GM23338 (cell line): Measurements from ENCODE around the gene OXT. TPM values are rescaled to one million over a fixed set of nuclear protein-coding genes. Genes with fewer than 3 reads are reported as not detected.

ENCODE experiments used
- ATAC-seq: fragments of 200-7000 bp; cut with Tn5 transposase; 3 replicates; pipeline ENCODE4 v1.9.1; 2020
- DNase-seq: peaks from one replicate; pipeline ENCODE4 v3.0.0-alpha.2; 2015; ENCODE audit warnings: low spot score
- H2AFZ ChIP-seq: fragments of 200-600 bp; sonication (generic); 2 replicates; pipeline ENCODE4 v1.8.0; 2016; ENCODE audit warnings: antibody characterized with exemption, mild to moderate bottlenecking, moderate library complexity
- H3F3A ChIP-seq: fragments of 200-600 bp; sonication (generic); replicated peaks from 2 replicates; pipeline ENCODE4 v1.8.0; 2017; ENCODE audit warnings: antibody characterized with exemption, mixed run types, low read depth
- H3K27ac ChIP-seq: fragments of 200-600 bp; sonication (generic); 2 replicates; pipeline ENCODE4 v1.6.1; 2016; ENCODE audit warnings: low read depth
- H3K27me3 ChIP-seq: fragments of 200-600 bp; sonication (generic); 2 replicates; pipeline ENCODE4 v1.8.0; 2016; ENCODE audit warnings: mild to moderate bottlenecking, mixed run types, moderate library complexity; ENCODE audit not compliant: insufficient read depth
- H3K36me3 ChIP-seq: fragments of 200-600 bp; sonication (generic); 2 replicates; pipeline ENCODE4 v1.8.0; 2016; ENCODE audit warnings: mild to moderate bottlenecking; ENCODE audit not compliant: insufficient read depth
- H3K4me1 ChIP-seq: fragments of 200-600 bp; sonication (generic); 2 replicates; pipeline ENCODE4 v1.8.0; 2016; ENCODE audit warnings: mild to moderate bottlenecking, moderate library complexity; ENCODE audit not compliant: insufficient read depth
- H3K4me2 ChIP-seq: fragments of 200-600 bp; sonication (generic); 2 replicates; pipeline ENCODE4 v1.7.1; 2017; ENCODE audit warnings: mixed run types
- H3K4me3 ChIP-seq: fragments of 200-600 bp; sonication (generic); 2 replicates; pipeline ENCODE4 v1.6.1; 2016; ENCODE audit warnings: mixed run types
- H3K79me2 ChIP-seq: fragments of 200-600 bp; sonication (generic); replicated peaks from 2 replicates; pipeline ENCODE4 v1.8.0; 2017; ENCODE audit warnings: mild to moderate bottlenecking; ENCODE audit not compliant: insufficient read depth
- H3K9me2 ChIP-seq: fragments of 200-600 bp; sonication (generic); 2 replicates; pipeline ENCODE4 v1.8.0; 2017; ENCODE audit not compliant: insufficient read depth
- H4K20me1 ChIP-seq: fragments of 200-600 bp; sonication (generic); replicated peaks from 2 replicates; pipeline ENCODE4 v1.8.0; 2017; ENCODE audit warnings: mild to moderate bottlenecking; ENCODE audit not compliant: insufficient read depth
- H3K27ac Mint-ChIP-seq: 2 replicates; pipeline ENCODE4 v1.8.0; 2020; ENCODE audit warnings: inconsistent platforms, mild to moderate bottlenecking, moderate library complexity, mixed read lengths
- H3K27me3 Mint-ChIP-seq: 3 replicates; pipeline ENCODE4 v1.8.0; 2022; ENCODE audit warnings: low read depth, mild to moderate bottlenecking, moderate library complexity, mixed read lengths, inconsistent platforms; ENCODE audit not compliant: insufficient read depth, poor library complexity
- H3K36me3 Mint-ChIP-seq: 3 replicates; pipeline ENCODE4 v1.8.0; 2021; ENCODE audit warnings: low read depth, mild to moderate bottlenecking, inconsistent platforms, moderate library complexity, mixed read lengths
- H3K4me1 Mint-ChIP-seq: 3 replicates; pipeline ENCODE4 v1.8.0; 2020; ENCODE audit warnings: mild to moderate bottlenecking, inconsistent platforms, mixed read lengths
- H3K4me3 Mint-ChIP-seq: 3 replicates; pipeline ENCODE4 v1.8.0; 2021; ENCODE audit warnings: moderate library complexity, mild to moderate bottlenecking, inconsistent platforms, mixed read lengths
- H3K9me3 Mint-ChIP-seq: 3 replicates; pipeline ENCODE4 v1.8.0; 2020; ENCODE audit warnings: moderate library complexity, mild to moderate bottlenecking, inconsistent platforms, mixed read lengths
- CREB1 ChIP-seq: fragments of 250-450 bp; sonication (Bioruptor Pico); IDR thresholded peaks from 2 replicates; pipeline ENCODE4 v1.5.0; 2020; ENCODE audit warnings: low read depth, mild to moderate bottlenecking, moderate library complexity
- CTCF ChIP-seq, 2 experiments: fragments of 200-600 bp in 1 of 2; sonication (generic) in 1 of 2; conservative IDR thresholded peaks; 2 replicates each; pipeline versions ENCODE4 v1.5.1 to v1.6.1; 2016 to 2017; ENCODE audit warnings: antibody characterized with exemption in 2 of 2, low read depth in 2 of 2, mild to moderate bottlenecking in 2 of 2, moderate library complexity in 1 of 2
- EZH2 ChIP-seq: fragments of 200-600 bp; sonication (generic); IDR thresholded peaks from one replicate; pipeline ENCODE4 v1.8.0; 2017; ENCODE audit warnings: antibody characterized with exemption, mild to moderate bottlenecking, low read depth; ENCODE audit not compliant: unreplicated experiment
- polyA plus RNA-seq: library from polyadenylated mRNA; unstranded; fragments of >200 nt; fragmentation: Nextera tagmentation; extraction: Ambion mirVana; gene quantifications from 2 replicates; pipeline ENCODE4 v1.2.1, GENCODE V29; 2016
- total RNA-seq: library from RNA; depleted of rRNA; stranded (reverse); fragments of >200 nt; shearing (Covaris generic); gene quantifications from 2 replicates; pipeline ENCODE4 v1.2.3, GENCODE V29; 2014
- TF ChIP-seq, protein P1 (sequence below): fragments of 250-450 bp; sonication (Bioruptor Pico); IDR thresholded peaks from 2 replicates; pipeline ENCODE4 v1.5.0; 2020; ENCODE audit warnings: mild to moderate bottlenecking, moderate library complexity
- TF ChIP-seq, protein P2 (sequence below): IDR thresholded peaks from one replicate; pipeline ENCODE4 v1.6.1; 2018; ENCODE audit warnings: antibody characterized with exemption; ENCODE audit not compliant: unreplicated experiment

OXT gene
- total and polyA plus RNA-seq, 2 experiments from 2014 or later = 1.5 TPM; not detected in 1

DNA sequence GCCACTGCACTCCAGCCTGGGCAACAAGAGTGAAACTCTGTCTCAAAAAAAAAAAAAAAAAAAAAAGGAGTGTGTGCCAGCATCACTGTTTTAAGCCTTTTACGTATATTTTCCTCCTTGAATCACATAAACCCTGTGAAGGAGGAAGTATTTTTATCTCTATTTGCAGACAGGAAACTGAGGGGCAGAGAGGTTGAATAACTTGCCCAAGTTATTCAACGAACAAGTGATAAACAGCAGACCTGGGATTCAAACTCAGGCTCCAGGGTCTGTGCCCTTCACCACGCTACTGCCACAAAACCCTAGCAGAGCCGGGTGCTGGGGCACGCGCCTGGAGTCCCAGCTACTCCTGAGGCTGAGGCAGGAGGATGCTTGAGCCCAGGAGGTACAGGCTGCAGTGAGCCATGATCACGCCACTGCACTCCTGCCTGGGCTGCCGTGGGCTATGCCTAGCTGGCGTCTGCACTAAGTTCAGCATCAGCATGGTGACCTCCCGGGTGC lies 22.5 kb downstream of the OXT start:
- H3K4me1 Mint-ChIP-seq = no peaks in the 10 kb centered on the region
- H2AFZ ChIP-seq = no peak overlapping the region; the same call in 1 of the 2 replicates
- H4K20me1 ChIP-seq = no peaks in the 10 kb centered on the region
- no peak overlapping the region for H3K4me3 ChIP-seq
- TF ChIP-seq CTCF (conservative IDR thresholded peaks at IDR 0.05; ENCODE audit: low read depth in 2 of 2) = no peak
- TF ChIP-seq, protein P1, sequence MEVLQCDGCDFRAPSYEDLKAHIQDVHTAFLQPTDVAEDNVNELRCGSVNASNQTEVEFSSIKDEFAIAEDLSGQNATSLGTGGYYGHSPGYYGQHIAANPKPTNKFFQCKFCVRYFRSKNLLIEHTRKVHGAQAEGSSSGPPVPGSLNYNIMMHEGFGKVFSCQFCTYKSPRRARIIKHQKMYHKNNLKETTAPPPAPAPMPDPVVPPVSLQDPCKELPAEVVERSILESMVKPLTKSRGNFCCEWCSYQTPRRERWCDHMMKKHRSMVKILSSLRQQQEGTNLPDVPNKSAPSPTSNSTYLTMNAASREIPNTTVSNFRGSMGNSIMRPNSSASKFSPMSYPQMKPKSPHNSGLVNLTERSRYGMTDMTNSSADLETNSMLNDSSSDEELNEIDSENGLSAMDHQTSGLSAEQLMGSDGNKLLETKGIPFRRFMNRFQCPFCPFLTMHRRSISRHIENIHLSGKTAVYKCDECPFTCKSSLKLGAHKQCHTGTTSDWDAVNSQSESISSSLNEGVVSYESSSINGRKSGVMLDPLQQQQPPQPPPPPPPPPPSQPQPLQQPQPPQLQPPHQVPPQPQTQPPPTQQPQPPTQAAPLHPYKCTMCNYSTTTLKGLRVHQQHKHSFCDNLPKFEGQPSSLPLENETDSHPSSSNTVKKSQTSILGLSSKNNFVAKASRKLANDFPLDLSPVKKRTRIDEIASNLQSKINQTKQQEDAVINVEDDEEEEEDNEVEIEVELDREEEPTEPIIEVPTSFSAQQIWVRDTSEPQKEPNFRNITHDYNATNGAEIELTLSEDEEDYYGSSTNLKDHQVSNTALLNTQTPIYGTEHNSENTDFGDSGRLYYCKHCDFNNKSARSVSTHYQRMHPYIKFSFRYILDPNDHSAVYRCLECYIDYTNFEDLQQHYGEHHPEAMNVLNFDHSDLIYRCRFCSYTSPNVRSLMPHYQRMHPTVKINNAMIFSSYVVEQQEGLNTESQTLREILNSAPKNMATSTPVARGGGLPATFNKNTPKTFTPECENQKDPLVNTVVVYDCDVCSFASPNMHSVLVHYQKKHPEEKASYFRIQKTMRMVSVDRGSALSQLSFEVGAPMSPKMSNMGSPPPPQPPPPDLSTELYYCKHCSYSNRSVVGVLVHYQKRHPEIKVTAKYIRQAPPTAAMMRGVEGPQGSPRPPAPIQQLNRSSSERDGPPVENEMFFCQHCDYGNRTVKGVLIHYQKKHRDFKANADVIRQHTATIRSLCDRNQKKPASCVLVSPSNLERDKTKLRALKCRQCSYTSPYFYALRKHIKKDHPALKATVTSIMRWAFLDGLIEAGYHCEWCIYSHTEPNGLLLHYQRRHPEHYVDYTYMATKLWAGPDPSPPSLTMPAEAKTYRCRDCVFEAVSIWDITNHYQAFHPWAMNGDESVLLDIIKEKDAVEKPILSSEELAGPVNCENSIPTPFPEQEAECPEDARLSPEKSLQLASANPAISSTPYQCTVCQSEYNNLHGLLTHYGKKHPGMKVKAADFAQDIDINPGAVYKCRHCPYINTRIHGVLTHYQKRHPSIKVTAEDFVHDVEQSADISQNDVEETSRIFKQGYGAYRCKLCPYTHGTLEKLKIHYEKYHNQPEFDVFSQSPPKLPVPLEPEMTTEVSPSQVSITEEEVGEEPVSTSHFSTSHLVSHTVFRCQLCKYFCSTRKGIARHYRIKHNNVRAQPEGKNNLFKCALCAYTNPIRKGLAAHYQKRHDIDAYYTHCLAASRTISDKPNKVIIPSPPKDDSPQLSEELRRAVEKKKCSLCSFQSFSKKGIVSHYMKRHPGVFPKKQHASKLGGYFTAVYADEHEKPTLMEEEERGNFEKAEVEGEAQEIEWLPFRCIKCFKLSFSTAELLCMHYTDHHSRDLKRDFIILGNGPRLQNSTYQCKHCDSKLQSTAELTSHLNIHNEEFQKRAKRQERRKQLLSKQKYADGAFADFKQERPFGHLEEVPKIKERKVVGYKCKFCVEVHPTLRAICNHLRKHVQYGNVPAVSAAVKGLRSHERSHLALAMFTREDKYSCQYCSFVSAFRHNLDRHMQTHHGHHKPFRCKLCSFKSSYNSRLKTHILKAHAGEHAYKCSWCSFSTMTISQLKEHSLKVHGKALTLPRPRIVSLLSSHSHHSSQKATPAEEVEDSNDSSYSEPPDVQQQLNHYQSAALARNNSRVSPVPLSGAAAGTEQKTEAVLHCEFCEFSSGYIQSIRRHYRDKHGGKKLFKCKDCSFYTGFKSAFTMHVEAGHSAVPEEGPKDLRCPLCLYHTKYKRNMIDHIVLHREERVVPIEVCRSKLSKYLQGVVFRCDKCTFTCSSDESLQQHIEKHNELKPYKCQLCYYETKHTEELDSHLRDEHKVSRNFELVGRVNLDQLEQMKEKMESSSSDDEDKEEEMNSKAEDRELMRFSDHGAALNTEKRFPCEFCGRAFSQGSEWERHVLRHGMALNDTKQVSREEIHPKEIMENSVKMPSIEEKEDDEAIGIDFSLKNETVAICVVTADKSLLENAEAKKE (CRISPR knock-in tag) = no peak
- TF ChIP-seq, protein P2, sequence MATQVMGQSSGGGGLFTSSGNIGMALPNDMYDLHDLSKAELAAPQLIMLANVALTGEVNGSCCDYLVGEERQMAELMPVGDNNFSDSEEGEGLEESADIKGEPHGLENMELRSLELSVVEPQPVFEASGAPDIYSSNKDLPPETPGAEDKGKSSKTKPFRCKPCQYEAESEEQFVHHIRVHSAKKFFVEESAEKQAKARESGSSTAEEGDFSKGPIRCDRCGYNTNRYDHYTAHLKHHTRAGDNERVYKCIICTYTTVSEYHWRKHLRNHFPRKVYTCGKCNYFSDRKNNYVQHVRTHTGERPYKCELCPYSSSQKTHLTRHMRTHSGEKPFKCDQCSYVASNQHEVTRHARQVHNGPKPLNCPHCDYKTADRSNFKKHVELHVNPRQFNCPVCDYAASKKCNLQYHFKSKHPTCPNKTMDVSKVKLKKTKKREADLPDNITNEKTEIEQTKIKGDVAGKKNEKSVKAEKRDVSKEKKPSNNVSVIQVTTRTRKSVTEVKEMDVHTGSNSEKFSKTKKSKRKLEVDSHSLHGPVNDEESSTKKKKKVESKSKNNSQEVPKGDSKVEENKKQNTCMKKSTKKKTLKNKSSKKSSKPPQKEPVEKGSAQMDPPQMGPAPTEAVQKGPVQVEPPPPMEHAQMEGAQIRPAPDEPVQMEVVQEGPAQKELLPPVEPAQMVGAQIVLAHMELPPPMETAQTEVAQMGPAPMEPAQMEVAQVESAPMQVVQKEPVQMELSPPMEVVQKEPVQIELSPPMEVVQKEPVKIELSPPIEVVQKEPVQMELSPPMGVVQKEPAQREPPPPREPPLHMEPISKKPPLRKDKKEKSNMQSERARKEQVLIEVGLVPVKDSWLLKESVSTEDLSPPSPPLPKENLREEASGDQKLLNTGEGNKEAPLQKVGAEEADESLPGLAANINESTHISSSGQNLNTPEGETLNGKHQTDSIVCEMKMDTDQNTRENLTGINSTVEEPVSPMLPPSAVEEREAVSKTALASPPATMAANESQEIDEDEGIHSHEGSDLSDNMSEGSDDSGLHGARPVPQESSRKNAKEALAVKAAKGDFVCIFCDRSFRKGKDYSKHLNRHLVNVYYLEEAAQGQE = no peak
- no peak for TF ChIP-seq CREB1 (CRISPR knock-in tag)
- TF ChIP-seq EZH2 = no peak
- DNase-seq (no peak), ATAC-seq (no peak)
- no peaks in the 10 kb centered on the region for H3K9me2 ChIP-seq
- H3K4me3 Mint-ChIP-seq = no peak overlapping the region
- H3K9me3 Mint-ChIP-seq = no peaks in the 10 kb centered on the region
- no peaks in the 10 kb centered on the region; the same call in 1 of the 2 replicates for H3K36me3 ChIP-seq
- H3K4me2 ChIP-seq = no peak overlapping the region
- H3K27me3 Mint-ChIP-seq = peaks cover 11% of the 10 kb centered on the region
- H3K27me3 ChIP-seq = peaks cover 35% of the 10 kb centered on the region
- H3K4me1 ChIP-seq = no peaks in the 10 kb centered on the region
- H3K27ac Mint-ChIP-seq = no peak overlapping the region
- H3F3A ChIP-seq = no peaks in the 10 kb centered on the region
- no peaks in the 10 kb centered on the region for H3K36me3 Mint-ChIP-seq
- no peak overlapping the region for H3K27ac ChIP-seq
- H3K79me2 ChIP-seq = no peaks in the 10 kb centered on the region
